GM19238 (cell line): ENCODE data around the gene FAAP100.
"Not testable (repeated sequence)": the region's sequence is repeated elsewhere in the genome, so short reads cannot be mapped to it uniquely, and the experiment has no call there.

ENCODE experiments used
- DNase-seq: peaks from one replicate; pipeline ENCODE4 v3.0.0; 2011; ENCODE audit warnings: low spot score; ENCODE audit not compliant: insufficient read length

FAAP100 gene

DNA sequence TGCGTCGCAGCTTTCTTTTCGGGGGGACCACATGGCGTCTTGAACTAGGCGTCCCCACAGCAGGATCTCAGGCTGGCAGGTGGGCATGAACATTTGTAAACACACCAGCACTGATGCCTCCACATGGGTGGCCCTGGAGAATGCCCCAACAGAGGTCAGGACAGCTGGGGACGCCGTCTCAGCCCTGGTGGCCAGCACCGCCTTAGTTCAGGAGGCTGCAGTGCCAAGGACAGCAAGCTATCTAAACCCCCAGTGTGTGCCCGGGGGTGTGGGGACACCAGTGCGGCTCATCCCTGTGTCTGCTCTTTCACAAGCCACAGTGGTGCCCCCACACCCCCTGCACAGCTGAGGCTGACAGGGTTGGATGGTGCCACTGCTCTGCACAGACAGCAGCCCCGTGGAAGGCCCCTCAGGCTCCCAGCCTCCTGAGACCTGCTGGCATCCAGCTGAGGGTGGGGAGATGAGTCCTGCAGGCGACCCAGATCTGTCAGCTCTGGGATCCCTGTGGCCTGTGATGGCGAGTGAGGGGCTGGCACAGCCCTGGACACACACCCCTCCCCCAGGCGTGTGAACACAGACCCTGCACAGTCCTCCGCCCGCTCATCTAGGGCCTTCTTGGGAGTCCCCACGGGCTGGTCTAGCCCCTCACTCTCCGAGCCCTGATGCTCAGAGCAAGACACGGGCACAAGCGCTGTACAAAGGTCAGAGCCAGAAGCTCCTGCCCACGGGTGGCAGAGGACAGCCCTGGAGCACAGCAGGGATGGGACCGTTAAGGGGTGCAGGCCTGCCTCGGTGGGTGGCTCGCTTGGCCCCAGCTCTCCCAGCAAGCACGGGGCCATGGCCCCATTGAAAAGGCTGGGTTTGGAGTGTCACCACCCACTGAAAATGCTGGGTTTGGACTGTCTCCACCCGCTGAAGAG is 13.2 kb downstream of the FAAP100 start:
- no peak for DNase-seq

DNA sequence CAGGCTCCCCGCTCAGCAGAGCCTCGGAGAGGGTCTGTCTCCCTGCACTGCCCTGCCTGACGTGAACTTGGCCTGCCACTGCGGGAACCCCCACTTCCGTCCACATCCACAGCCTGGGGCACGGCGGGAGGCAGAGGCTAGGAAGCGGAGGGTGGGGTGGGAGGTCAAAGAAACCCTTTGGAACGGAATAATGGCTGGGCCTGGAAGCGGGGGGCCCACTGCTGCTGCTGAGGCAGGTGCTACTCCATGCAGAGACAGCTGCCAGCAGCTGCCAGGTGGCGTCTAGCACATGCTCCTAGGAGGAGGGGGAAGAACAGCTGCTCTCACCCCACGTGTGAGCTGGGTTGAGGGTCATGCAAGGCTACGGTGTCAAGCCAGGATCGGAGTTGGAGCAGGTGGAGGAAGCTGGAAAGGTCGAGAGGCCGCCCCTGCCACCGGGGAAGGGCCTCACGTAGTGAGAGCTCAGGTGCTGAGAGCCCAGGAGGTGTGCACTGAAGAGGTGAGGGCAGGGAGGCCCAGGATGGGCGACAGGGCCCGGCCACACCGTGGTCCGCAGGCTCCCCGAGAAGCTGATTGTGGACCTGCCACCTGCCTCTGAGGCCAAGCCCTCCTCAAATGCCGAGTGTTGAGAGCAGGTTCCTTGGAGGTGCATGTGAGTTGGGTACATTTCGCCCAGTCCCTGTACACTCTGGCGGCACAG is 14.1 kb downstream of the FAAP100 start:
- DNase-seq, result no peak

DNA sequence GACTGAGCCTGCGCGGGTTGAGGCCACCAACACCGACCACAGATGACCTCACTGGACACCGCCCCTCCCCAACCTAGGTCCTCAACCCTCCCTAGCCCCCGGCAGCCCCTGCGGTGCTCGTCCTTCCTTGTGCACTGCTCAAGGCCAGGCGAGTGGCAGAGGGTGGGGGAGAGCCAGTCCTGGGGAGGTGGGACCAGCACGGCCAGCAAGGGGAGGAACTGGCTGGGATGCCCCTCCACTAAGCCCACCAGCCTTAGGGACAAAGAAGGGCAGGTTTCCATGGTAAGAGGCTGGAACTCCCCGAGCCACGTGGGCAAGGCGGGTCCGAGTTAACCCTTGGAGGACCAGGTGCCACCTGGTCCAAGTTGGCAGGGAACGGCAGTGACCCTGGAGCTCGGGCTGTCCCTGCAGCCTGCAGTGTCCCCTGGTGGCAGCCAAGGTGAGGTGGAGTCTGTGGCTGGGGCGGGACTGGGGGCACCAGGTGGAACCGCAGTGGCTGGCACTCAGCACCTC is 14.8 kb downstream of the FAAP100 start:
- DNase-seq, result no peak

DNA sequence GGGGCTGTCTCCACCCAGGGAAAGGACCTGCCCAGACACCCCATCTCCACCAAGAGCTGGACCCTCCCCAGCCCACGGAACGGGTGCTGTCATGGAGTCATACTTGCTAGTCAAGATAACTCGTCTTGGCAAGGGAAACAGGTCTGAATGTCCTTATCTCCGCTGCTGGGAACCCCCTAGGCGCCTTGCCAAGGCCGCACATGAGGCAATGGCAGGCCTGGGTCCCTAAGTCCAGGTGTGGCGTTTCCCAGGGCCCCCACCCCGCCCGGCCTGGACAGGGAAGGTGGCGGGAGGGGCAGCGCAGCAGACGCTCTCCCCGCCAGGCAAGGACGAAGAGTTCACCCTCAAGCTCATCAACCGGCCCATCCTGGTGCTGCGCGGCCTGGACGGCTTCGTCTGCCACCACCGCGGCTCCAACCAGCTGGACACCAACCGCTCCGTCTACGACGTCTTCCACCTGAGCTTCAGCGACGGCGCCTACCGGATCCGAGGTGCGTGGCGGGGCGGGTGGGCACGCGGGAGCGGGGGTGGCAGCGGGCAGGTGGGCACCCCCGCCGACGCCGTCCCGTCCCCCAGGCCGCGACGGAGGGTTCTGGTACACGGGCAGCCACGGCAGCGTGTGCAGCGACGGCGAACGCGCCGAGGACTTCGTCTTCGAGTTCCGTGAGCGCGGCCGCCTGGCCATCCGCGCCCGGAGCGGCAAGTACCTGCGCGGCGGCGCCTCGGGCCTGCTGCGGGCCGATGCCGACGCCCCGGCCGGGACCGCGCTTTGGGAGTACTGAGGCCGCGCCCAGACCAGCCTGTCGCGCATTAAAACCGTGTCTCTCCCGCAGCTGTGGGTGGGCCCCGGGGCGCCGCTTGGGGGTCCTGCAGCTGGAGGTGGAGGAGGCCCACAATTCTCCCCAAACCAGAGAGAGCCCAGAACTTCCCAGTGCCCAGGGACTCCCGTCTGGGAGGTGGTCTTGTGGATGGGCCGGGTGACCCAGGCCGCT is 15.6 kb downstream of the FAAP100 start:
- DNase-seq, result no peak

DNA sequence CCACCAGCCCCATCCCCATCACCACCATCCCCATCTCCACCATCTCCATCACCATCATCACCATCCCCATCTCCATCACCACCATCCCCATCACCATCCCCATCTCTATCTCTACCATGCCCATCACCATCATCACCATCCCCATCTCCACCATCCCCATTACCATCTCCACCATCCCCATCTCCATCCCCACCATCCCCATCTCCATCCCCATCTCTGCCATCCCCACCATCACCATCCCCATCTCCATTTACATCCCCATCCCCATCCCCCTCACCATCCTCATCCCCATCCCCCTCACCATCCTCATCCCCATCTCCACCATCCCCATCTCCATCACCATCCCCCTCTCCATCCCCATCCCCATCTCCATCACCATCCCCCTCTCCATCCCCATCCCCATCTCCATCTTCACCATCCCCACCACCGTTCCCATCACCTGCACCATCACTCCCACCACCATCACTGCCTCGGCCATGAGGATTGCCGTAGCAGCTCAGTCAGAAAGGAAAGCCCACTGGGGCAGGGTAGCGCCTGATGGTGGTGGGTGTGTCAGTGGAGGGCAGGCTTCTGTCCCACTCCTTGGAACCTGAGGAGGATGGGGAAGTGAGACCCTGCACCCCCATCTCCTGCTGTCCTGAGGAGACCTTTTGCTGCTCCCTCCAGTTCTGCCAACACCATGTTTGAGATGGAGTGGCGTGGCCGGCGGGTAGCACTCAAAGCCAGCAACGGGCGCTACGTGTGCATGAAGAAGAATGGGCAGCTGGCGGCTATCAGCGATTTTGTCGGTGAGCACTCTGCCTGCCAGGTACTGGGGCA is 16.5 kb downstream of the FAAP100 start:
- DNase-seq, result no peak

DNA sequence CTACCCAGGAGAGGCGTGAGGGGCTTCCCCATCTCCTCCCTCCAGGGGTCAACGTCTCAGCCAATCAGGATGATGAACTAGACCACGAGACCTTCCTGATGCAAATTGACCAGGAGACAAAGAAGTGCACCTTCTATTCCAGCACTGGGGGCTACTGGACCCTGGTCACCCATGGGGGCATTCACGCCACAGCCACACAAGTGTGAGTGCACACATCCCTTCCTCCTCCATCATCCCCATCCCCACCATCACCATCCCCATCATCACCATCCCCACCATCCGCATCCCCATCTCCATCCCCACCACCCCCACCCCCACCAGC is 17.2 kb downstream of the FAAP100 start:
- DNase-seq, result no peak

DNA sequence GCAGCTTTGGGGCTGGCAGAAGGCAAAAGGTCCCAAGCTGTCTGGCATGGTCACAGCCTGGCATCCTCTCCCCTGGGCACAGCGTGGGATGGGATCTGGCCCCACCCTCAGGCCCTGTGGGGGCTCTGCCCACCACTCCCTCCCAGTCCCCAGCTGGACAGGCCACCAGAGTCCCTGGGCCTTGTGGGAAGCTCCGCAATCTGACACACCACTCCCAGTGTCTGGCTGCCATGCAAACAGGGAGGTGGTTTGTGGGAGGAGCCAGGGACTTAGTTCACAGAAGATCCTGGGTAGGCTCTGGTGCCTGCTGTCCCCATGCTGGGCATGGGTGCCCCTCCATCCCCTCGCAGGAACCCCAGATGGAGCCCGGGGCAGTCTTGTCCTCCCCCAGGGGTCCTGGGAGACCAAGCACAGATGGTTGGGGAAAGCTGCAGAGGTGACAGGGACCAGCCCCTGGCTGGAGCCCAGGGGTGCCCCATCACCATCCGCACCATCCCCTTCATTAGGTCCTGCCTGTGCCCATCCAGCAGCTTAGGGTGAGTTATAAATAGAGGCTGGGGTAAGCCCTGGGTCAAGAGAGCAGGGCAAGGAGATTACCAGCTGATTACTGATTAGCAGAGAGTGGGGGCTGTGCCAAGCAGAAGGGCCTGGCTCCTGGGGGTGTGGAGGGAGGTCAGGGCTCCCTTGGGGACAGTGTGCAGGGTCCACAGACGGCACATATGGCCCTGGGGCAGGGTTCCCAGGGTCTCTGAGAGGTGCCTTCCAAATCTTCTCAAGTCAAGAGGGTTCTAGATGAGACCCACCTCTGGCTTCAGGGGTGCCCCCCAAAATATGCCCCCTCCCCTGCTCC is 17.8 kb downstream of the FAAP100 start:
- DNase-seq, result no peak

DNA sequence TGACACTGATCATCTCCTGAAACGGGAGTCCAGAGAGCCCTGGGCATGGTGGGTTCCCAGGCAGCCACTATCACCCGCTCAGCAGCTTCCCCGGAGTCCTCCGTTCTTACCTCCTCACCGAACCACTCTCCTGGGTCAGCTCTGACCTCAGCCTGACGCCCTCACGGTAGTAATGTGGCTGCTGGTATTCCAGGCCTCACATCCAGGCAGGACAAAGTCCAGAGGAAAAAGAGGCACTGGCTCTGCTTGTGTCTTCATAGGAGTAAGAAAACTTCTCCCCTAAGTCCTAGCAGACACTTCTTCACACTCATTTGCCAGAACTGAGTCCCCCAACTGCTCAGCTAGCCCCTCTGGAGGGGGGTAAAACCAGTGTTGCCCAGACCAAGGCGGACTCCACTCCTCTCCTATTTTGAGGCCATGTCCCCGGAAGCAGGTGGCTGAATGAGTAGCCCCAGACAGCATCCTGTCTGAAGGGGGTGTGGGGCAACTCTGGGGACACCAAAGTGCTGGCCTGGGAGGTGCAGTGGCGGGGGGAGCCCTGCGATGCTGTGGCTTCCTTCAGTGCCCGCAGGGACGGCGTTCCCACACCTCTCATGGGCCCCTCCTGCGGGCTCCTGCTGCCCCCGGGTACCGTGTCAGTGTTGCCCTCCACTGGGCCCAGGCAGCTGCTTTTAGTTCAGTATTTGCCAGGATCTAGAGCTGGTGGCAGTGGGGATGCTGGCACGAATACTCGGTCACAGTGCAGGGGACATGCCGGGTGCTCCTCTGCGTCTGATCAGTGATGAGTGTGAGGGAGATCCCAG is 18.6 kb downstream of the FAAP100 start:
- DNase-seq, result no peak

DNA sequence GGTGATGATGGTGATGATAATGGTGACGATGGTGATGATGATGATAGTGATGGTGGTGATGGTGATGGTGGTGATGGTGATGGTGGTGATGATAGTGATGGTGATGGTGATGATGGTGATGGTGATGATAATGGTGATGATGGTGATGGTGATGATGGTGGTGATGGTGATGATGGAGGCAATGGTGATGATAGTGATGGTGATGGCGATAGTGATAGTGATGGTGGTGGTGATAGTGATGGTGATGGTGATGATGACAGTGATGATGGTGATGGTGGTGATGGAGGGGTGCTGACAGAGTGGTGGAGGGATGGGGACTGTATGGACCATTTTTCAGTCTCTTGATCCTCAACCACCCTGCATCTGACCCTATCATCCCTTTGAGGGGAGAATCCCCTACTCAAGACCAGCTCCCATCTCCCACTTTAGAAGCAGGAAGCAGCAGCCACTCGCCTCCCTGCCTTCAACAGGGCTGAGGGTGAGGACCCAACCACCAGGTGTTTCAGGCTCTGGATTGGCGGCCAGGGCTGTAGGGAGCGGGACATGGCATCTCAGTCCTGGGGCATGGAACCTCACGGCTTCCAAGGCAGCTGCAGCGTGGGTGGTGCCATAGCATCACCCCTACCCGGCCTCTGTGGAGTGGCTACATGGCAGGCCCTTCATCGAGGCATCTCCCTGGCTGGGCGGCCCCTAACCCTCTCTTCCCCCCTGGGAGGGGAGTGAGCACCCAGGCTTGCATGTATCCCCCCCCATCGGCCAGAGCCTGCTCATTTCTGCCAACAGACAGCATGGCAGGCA is 19.5 kb downstream of the FAAP100 start:
- DNase-seq, result no peak

DNA sequence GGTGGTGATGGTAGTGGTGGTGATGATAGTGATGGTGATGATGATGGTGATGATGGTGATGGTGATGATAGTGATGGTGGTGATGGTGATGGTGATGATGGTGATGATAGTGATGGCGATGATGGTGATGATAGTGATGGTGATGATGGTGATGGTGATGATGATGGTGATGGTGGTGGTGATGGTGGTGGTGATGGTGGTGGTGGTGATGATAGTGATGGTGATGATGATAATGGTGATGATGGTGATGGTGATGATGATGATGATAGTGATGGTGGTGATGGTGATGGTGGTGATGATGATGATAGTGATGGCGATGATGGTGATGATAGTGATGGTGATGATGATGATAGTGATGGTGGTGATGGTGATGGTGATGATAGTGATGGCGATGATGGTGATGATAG is 20.2 kb downstream of the FAAP100 start:
- DNase-seq, result not testable (repeated sequence)

DNA sequence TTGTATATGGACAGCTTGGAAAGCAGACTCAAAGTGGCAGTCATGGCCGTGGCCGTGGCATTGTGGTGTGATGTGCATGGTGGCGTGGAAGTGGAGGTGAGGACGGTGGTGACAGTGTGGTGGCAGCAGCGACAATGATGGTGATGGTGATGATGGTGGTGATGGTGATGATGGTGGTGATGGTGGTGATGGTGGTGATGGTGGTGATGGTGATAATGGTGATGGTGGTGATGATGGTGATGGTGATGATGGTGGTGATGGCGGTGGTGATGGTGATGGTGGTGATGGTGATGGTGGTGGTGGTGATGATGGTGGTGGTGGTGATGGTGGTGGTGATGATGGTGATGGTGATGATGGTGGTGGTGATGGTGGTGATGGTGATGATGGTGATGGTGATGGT is 21.1 kb downstream of the FAAP100 start:
- DNase-seq, result not testable (repeated sequence)

DNA sequence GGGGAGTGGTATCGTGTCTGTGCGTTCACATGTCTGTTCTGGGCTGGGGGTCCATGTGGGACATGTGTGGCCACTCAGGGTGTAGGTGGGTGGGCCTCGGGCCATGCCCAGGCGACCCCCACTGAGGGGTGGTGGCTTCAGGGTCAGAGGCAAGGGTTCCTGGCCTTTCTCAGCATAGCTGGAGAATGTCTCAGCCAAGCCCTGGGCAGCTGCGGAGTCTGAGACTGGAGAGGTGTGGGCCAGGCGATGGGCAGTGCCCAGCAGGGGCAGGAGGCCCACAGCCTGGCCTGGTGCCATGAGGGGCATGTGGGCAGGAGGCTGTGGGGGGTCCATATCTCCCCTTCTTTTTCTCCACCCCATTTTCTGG is 22.7 kb downstream of the FAAP100 start:
- no peak for DNase-seq

DNA sequence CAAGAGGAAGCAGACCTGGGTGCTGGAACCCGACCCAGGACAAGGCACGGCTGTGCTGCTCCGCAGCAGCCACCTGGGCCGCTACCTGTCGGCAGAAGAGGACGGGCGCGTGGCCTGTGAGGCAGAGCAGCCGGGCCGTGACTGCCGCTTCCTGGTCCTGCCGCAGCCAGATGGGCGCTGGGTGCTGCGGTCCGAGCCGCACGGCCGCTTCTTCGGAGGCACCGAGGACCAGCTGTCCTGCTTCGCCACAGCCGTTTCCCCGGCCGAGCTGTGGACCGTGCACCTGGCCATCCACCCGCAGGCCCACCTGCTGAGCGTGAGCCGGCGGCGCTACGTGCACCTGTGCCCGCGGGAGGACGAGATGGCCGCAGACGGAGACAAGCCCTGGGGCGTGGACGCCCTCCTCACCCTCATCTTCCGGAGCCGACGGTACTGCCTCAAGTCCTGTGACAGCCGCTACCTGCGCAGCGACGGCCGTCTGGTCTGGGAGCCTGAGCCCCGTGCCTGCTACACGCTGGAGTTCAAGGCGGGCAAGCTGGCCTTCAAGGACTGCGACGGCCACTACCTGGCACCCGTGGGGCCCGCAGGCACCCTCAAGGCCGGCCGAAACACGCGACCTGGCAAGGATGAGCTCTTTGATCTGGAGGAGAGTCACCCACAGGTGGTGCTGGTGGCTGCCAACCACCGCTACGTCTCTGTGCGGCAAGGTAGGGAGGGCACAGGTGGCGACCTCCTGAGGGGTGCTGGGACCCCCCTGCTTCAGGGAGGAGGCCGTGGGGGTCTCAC is 23.3 kb downstream of the FAAP100 start:
- DNase-seq, result no peak

DNA sequence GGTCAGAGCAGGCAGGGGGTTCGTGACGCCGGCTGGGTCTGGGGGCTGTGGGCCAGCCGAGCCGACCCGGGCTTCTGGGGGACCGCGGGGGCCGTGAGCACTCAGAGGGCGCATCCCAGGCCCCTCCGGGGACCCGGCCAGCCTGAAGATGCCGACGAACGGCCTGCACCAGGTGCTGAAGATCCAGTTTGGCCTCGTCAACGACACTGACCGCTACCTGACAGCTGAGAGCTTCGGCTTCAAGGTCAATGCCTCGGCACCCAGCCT is 23.8 kb downstream of the FAAP100 start:
- no peak for DNase-seq

DNA sequence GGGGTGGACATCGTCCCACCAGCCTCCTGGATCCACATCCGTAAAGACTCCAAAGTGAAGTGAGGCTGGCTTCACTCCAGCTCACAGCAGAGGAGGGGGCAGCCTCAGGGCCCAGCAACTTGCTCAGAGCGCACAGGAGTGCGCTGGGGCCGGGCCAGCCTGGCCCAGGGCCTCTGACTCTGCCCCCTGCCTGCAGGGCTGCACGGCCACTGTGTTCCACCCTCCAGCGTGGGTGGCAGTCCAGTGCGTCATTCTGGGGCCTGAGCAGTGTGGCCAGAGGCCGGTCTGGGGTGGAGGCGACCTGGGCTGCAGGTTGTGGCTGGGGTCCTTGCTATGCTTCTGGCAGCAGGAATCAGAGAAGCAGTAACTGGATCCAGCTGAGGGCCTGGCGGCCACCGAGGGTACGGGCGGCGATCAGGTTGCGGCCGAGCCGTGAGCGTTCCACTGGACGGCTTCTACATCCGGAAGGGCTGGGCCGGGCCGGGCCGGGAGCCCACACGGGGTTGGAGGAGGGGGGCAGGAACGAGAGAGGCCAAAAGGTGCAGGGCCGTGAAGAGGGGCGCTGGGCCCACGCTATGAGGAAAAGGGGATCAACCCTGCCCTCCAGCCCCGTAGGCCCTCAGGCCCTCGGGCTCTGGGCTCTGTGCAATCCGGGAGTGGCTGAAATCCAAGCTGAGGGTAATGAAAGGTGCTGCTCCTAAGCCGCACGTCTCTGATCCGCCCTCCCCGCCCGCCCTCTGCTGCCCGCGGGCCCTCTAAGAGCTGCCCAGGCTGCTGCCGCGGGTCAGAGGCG is 24.4 kb downstream of the FAAP100 start, which contains the start of gene FSCN2:
FSCN2 (plus strand) TSS at position 787 of the 793 bp plus-strand sequence. CDS start 155 bp downstream, outside the sequence.
- DNase-seq, result no peak
